IMR-90 (cell line): ENCODE results near the gene TXNRD1. TPM values are rescaled to one million over a fixed set of nuclear protein-coding genes. Genes with fewer than 3 reads are reported as not detected.
A peak's percentile ranks its signal among the peaks of the same experiment; 100 is the strongest.

ENCODE experiments used
- ATAC-seq: fragments of 200-7000 bp; cut with Tn5 transposase; 2 replicates; pipeline ENCODE4 v1.9.1; 2020; ENCODE audit warnings: low read depth, mild to moderate bottlenecking, moderate library complexity
- BruUV-seq: library from RNA; stranded (reverse); fragments of 400-500 nt; replicated peaks from 2 replicates; lab custom pipeline; 2021; lab: Mats Ljungman, UMichigan
- CTCF ChIA-PET: fragments of 300-600 bp; formaldehyde crosslinking; extraction: SDS; loops from one replicate; lab custom pipeline; 2021; ENCODE audit warnings: antibody characterized with exemption; lab: Yijun Ruan, JAX
- POLR2A ChIA-PET: fragments of 300-600 bp; sonication (Branson Sonifier 250); formaldehyde crosslinking; loops from one replicate; lab custom pipeline; 2022; ENCODE audit warnings: antibody characterized with exemption; ENCODE audit not compliant: unreplicated experiment; lab: Charles Lee
- DNase-seq: peaks from one replicate; pipeline ENCODE4 v3.0.0; 2013
- H2AFZ ChIP-seq: replicated peaks from 2 replicates; pipeline ENCODE3; 2013; ENCODE audit warnings: low read length, mild to moderate bottlenecking; ENCODE audit not compliant: poor library complexity
- H2AK5ac ChIP-seq: 2 replicates; pipeline ENCODE4 v1.6.1; 2013; ENCODE audit warnings: low read depth, low read length, inconsistent platforms
- H2AK9ac ChIP-seq: replicated peaks from 2 replicates; pipeline ENCODE3; 2013; ENCODE audit warnings: mild to moderate bottlenecking, low read depth, low read length, moderate library complexity; ENCODE audit not compliant: poor library complexity
- H2BK120ac ChIP-seq: 2 replicates; pipeline ENCODE4 v1.6.1; 2013; ENCODE audit warnings: low read depth, low read length, inconsistent platforms
- H2BK15ac ChIP-seq: 3 replicates; pipeline ENCODE4 v1.6.1; 2013; ENCODE audit warnings: low read depth, low read length, inconsistent platforms
- H2BK20ac ChIP-seq: 2 replicates; pipeline ENCODE4 v1.6.1; 2013; ENCODE audit warnings: low read depth, mild to moderate bottlenecking, inconsistent platforms, low read length, moderate library complexity
- H2BK5ac ChIP-seq: 2 replicates; pipeline ENCODE4 v1.6.1; 2013; ENCODE audit warnings: mild to moderate bottlenecking, low read depth, low read length, inconsistent platforms; ENCODE audit not compliant: poor library complexity, severe bottlenecking
- H3K14ac ChIP-seq: replicated peaks from 2 replicates; pipeline ENCODE4 v1.6.1; 2013; ENCODE audit warnings: low read depth, low read length, inconsistent platforms
- H3K18ac ChIP-seq: 2 replicates; pipeline ENCODE4 v1.6.1; 2013; ENCODE audit warnings: low read depth, low read length, control low read depth
- H3K23ac ChIP-seq: 2 replicates; pipeline ENCODE4 v1.6.1; 2013; ENCODE audit warnings: low read depth, low read length, inconsistent platforms
- H3K27ac ChIP-seq: 2 replicates; pipeline ENCODE4 v1.5.1; 2013; ENCODE audit warnings: mild to moderate bottlenecking, control low read depth, low read length; ENCODE audit not compliant: insufficient read depth
- H3K27me3 ChIP-seq: 2 replicates; pipeline ENCODE4 v1.6.1; 2013; ENCODE audit warnings: low read length; ENCODE audit not compliant: control insufficient read depth, insufficient read depth
- H3K36me3 ChIP-seq: 2 replicates; pipeline ENCODE4 v1.6.1; 2013; ENCODE audit warnings: low read length, mixed read lengths; ENCODE audit not compliant: control insufficient read depth, insufficient read depth
- H3K4ac ChIP-seq: 2 replicates; pipeline ENCODE4 v1.6.1; 2013; ENCODE audit warnings: low read depth, low read length, inconsistent platforms
- H3K4me1 ChIP-seq: 2 replicates; pipeline ENCODE4 v1.6.1; 2013; ENCODE audit warnings: low read length, mixed read lengths; ENCODE audit not compliant: control insufficient read depth, insufficient read depth
- H3K4me2 ChIP-seq: 2 replicates; pipeline ENCODE4 v1.6.1; 2013; ENCODE audit warnings: low read depth, mild to moderate bottlenecking, control low read depth, low read length, moderate library complexity
- H3K4me3 ChIP-seq: 2 replicates; pipeline ENCODE4 v1.5.1; 2013; ENCODE audit warnings: low read depth, mild to moderate bottlenecking, control low read depth, low read length, moderate library complexity; ENCODE audit not compliant: insufficient read depth
- H3K56ac ChIP-seq: 2 replicates; pipeline ENCODE4 v1.6.1; 2013; ENCODE audit warnings: low read length, inconsistent platforms; ENCODE audit not compliant: insufficient read depth; ENCODE audit errors: extremely low read depth
- H3K79me1 ChIP-seq, 2 experiments: 2 replicates each; pipeline ENCODE4 v1.6.1; 2013; ENCODE audit warnings: low read length in 2 of 2, inconsistent platforms in 1 of 2, low read depth in 1 of 2
- H3K9ac ChIP-seq: 2 replicates; pipeline ENCODE4 v1.6.1; 2013; ENCODE audit warnings: low read depth, low read length, control low read depth
- H3K9me1 ChIP-seq: 2 replicates; pipeline ENCODE4 v1.6.1; 2013; ENCODE audit warnings: low read length, inconsistent platforms; ENCODE audit not compliant: insufficient read depth
- H3K9me3 ChIP-seq: 2 replicates; pipeline ENCODE4 v1.6.1; 2013; ENCODE audit warnings: low read length; ENCODE audit not compliant: control insufficient read depth, insufficient read depth
- H4K20me1 ChIP-seq: 2 replicates; pipeline ENCODE4 v1.6.1; 2013; ENCODE audit warnings: low read length, inconsistent platforms; ENCODE audit not compliant: insufficient read depth
- H4K5ac ChIP-seq: 2 replicates; pipeline ENCODE4 v1.6.1; 2013; ENCODE audit warnings: mild to moderate bottlenecking, low read depth, low read length, control low read depth
- H4K8ac ChIP-seq, 2 experiments: 2 replicates each; pipeline ENCODE4 v1.6.1; 2013; ENCODE audit warnings: low read depth in 2 of 2, low read length in 2 of 2, control low read depth in 1 of 2, inconsistent platforms in 1 of 2
- H4K91ac ChIP-seq: 2 replicates; pipeline ENCODE4 v1.6.1; 2013; ENCODE audit warnings: low read depth, low read length, inconsistent platforms; ENCODE audit not compliant: insufficient read depth
- CEBPB ChIP-seq: IDR thresholded peaks from 2 replicates; pipeline ENCODE4 v1.6.1; 2012; ENCODE audit warnings: low read depth, low read length, improper control_type of control experiment
- CHD1 ChIP-seq: IDR thresholded peaks from 2 replicates; pipeline ENCODE4 v1.6.1; 2012; ENCODE audit warnings: low read depth, low read length, improper control_type of control experiment
- ELK1 ChIP-seq: fragments of 150-350 bp; IDR thresholded peaks from 2 replicates; pipeline ENCODE4 v1.6.1; 2016; ENCODE audit warnings: low read depth, mild to moderate bottlenecking, low read length, moderate library complexity, borderline replicate concordance
- MAFK ChIP-seq: IDR thresholded peaks from 2 replicates; pipeline ENCODE4 v1.6.1; 2012; ENCODE audit warnings: low read depth, low read length, improper control_type of control experiment
- MAZ ChIP-seq: IDR thresholded peaks from 2 replicates; pipeline ENCODE4 v1.6.1; 2012; ENCODE audit warnings: low read depth, mild to moderate bottlenecking, low read length, improper control_type of control experiment, moderate library complexity, borderline replicate concordance
- NFE2L2 ChIP-seq: fragments of 150-350 bp; IDR thresholded peaks from 2 replicates; pipeline ENCODE4 v1.6.1; 2016; ENCODE audit warnings: low read depth, mild to moderate bottlenecking, low read length
- POLR2A ChIP-seq: IDR thresholded peaks from 2 replicates; pipeline ENCODE4 v1.6.1; 2012; ENCODE audit warnings: mild to moderate bottlenecking, low read depth, low read length
- RCOR1 ChIP-seq: IDR thresholded peaks from 2 replicates; pipeline ENCODE4 v1.6.1; 2012; ENCODE audit warnings: mild to moderate bottlenecking, low read length, improper control_type of control experiment; ENCODE audit not compliant: insufficient replicate concordance
- RFX5 ChIP-seq: IDR thresholded peaks from 2 replicates; pipeline ENCODE4 v1.8.0; 2012; ENCODE audit warnings: low read depth, mild to moderate bottlenecking, low read length, moderate library complexity
- USF2 ChIP-seq: fragments of 150-350 bp; IDR thresholded peaks from 2 replicates; pipeline ENCODE4 v1.6.1; 2017; ENCODE audit warnings: mild to moderate bottlenecking, antibody characterized with exemption, low read length, low read depth
- WGBS, 2 experiments: methylation state at CpG; one replicate each; pipeline versions ENCODE4 v1.1.5 to v1.1.7; 2013; ENCODE audit warnings: missing lambda C conversion rate in 2 of 2; ENCODE audit not compliant: insufficient read length in 1 of 2; ENCODE audit errors: extremely low coverage in 2 of 2; 5-methylcytosine and 5-hydroxymethylcytosine counted together
- dilution Hi-C: fragments of 300-500 bp; cut with HindIII; formaldehyde crosslinking; loops from one replicate; pipeline ENCODE4 v1.14.3; 2018; ENCODE audit warnings: low sequenced_read_pairs; ENCODE audit not compliant: unreplicated experiment
- in situ Hi-C: fragments of 300-500 bp; cut with MboI; formaldehyde crosslinking; loops from 3 replicates; pipeline ENCODE4 v1.14.3; 2019; ENCODE audit warnings: low sequenced_read_pairs, inconsistent platforms, mixed read lengths
- intact Hi-C: fragments of 100-400 bp; cut with micrococcal nuclease; formaldehyde crosslinking; loops from 2 replicates; pipeline ENCODE4 v1.10.0; 2022
- polyA plus RNA-seq, 3 experiments: library from polyadenylated mRNA; depleted of rRNA; stranded (reverse); fragments of >200 nt; gene quantifications; 2 replicates each; pipeline ENCODE4 v1.2.3, GENCODE V29; 2012; ENCODE audit warnings: low replicate concordance in 1 of 3
- total RNA-seq: library from RNA; depleted of rRNA; stranded (reverse); fragments of >200 nt; gene quantifications from 2 replicates; pipeline ENCODE4 v1.2.3, GENCODE V29; 2012

Gene TXNRD1
- total and polyA plus RNA-seq, 2 of the 4 experiments (the other 2 are of a cell fraction), result 379 to 582 TPM

- ChIA-PET POLR2A (no interaction called here), CTCF (no interaction called here)
- BruUV-seq, result no TSS peak
- H2AFZ ChIP-seq, result no peak overlapping the region
- H2AK5ac ChIP-seq, result no peak overlapping the region
- no peak overlapping the region for H3K56ac ChIP-seq
- no CpG with 5 or more reads among the region's 8 CpGs for WGBS, 2 experiments
- H3K9me1 ChIP-seq, result no peaks in the 10 kb centered on the region
- dilution Hi-C loops (no loop called here), in situ Hi-C loops (no loop called here), intact Hi-C loops (no loop called here)
- H3K14ac ChIP-seq, result no peak overlapping the region
- no peak overlapping the region for H3K4me3 ChIP-seq
- ATAC-seq (peak; percentile 30), DNase-seq (no peak)
- H4K20me1 ChIP-seq, result peaks cover 30% of the 10 kb centered on the region
- peaks cover 2% of the 10 kb centered on the region; the same call in 1 of the 2 replicates for H3K4me1 ChIP-seq
- H3K36me3 ChIP-seq, result peaks cover 52% of the 10 kb centered on the region
- H2BK120ac ChIP-seq, result no peak overlapping the region
- no peak overlapping the region for H3K9ac ChIP-seq
- H3K27ac ChIP-seq, result peak overlapping the region; percentile 37; the same call in 1 of the 2 replicates
- H3K79me1 ChIP-seq, result peaks cover 15 to 35% of the 10 kb centered on the region in 2 experiments
- TF ChIP-seq NFE2L2, result no peak
- no peak for TF ChIP-seq RFX5
- TF ChIP-seq MAZ, result no peak
- TF ChIP-seq RCOR1, result no peak
- TF ChIP-seq ELK1, result no peak
- no peak for TF ChIP-seq USF2
- no peak for TF ChIP-seq CHD1
- TF ChIP-seq POLR2A, result no peak
- TF ChIP-seq CEBPB, result no peak
- no peak for TF ChIP-seq MAFK
- no peak overlapping the region for H3K4me2 ChIP-seq
- no peak overlapping the region for H3K23ac ChIP-seq
- no peak overlapping the region for H3K4ac ChIP-seq
- no peak overlapping the region for H2BK15ac ChIP-seq
- no peak overlapping the region for H3K18ac ChIP-seq
- H4K8ac ChIP-seq, result no peak overlapping the region
- H3K27me3 ChIP-seq, result no peaks in the 10 kb centered on the region
- no peak overlapping the region for H2AK9ac ChIP-seq
- H4K5ac ChIP-seq, result no peak overlapping the region
- no peak overlapping the region for H4K91ac ChIP-seq
- no peak overlapping the region for H2BK5ac ChIP-seq
- no peak overlapping the region for H2BK20ac ChIP-seq
- H3K9me3 ChIP-seq, result no peaks in the 10 kb centered on the region
These were observed 119.0 kb downstream of the TXNRD1 start for GRCh38 chr12:104334581-104334980.
